ENCODE data around the gene LMX1A.

- TF ChIP-seq CTCF (IDR thresholded peaks at IDR 0.05) (no peak), POLR2A (IDR thresholded peaks at IDR 0.05) (no peak)
Observed at GRCh38 chr1:165325460-165326203, 30.9 kb downstream of the LMX1A start.

All from adrenal gland (tissue), 5 donors.